Lower lobe of right lung (tissue), 2 donors: ENCODE measurements around the gene ENPP1. TPM values are rescaled to one million over a fixed set of nuclear protein-coding genes. Genes with fewer than 3 reads are reported as not detected.

Experiments used
- ATAC-seq, 2 donors: fragments of 200-7000 bp; cut with Tn5 transposase; one replicate each; pipeline ENCODE4 v1.9.1; 2020 to 2022; ENCODE audit warnings: mild to moderate bottlenecking in 2 of 2, moderate library complexity in 2 of 2
- DNase-seq: peaks from one replicate; pipeline ENCODE4 v3.0.0-alpha.2; 2020
- H3K27ac ChIP-seq: fragments of 200-600 bp; one replicate; pipeline ENCODE4 v1.8.0; 2022
- H3K27me3 ChIP-seq: fragments of 200-600 bp; one replicate; pipeline ENCODE4 v1.8.0; 2022; ENCODE audit warnings: low read depth
- H3K36me3 ChIP-seq: fragments of 200-600 bp; one replicate; pipeline ENCODE4 v1.8.0; 2022; ENCODE audit warnings: mild to moderate bottlenecking
- H3K4me1 ChIP-seq: fragments of 200-600 bp; one replicate; pipeline ENCODE4 v1.8.0; 2022
- H3K4me3 ChIP-seq: fragments of 200-600 bp; one replicate; pipeline ENCODE4 v1.8.0; 2022; ENCODE audit warnings: mild to moderate bottlenecking
- H3K9me3 ChIP-seq: fragments of 200-600 bp; one replicate; pipeline ENCODE4 v1.8.0; 2022
- intact Hi-C: fragments of 100-400 bp; cut with DNase I; formaldehyde crosslinking; loops from one replicate; pipeline ENCODE4 v1.11.0; 2022
- total RNA-seq: library from RNA; stranded (reverse); fragmentation: NEBNext Ultra II Directional; extraction: Animal tissue kit (Norgen Biotek cat#: 25700); gene quantifications from one replicate; pipeline ENCODE4 v1.2.1, GENCODE V29; 2021
- TF ChIP-seq, protein P1 (sequence below): fragments of 200-600 bp; IDR thresholded peaks from one replicate; pipeline ENCODE4 v1.8.0; 2022; ENCODE audit warnings: antibody characterized with exemption, mild to moderate bottlenecking
- donor health status: DM: no; HTN: yes; CAD: no; lungs with severe emphysema.

Gene ENPP1
- total RNA-seq, 1 donor from 2014 or later, result 3.3 TPM

- H3K9me3 ChIP-seq, result no peaks in the 10 kb centered on the region
- no peaks in the 10 kb centered on the region for H3K27me3 ChIP-seq
- DNase-seq, result no peak
- H3K4me1 ChIP-seq, result no peaks in the 10 kb centered on the region
- no peak for ATAC-seq
- TF ChIP-seq, protein P1, sequence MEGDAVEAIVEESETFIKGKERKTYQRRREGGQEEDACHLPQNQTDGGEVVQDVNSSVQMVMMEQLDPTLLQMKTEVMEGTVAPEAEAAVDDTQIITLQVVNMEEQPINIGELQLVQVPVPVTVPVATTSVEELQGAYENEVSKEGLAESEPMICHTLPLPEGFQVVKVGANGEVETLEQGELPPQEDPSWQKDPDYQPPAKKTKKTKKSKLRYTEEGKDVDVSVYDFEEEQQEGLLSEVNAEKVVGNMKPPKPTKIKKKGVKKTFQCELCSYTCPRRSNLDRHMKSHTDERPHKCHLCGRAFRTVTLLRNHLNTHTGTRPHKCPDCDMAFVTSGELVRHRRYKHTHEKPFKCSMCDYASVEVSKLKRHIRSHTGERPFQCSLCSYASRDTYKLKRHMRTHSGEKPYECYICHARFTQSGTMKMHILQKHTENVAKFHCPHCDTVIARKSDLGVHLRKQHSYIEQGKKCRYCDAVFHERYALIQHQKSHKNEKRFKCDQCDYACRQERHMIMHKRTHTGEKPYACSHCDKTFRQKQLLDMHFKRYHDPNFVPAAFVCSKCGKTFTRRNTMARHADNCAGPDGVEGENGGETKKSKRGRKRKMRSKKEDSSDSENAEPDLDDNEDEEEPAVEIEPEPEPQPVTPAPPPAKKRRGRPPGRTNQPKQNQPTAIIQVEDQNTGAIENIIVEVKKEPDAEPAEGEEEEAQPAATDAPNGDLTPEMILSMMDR, result no peak
- intact Hi-C loops, result no loop called here
- H3K36me3 ChIP-seq, result no peaks in the 10 kb centered on the region
- no peak overlapping the region for H3K27ac ChIP-seq
- H3K4me3 ChIP-seq, result no peak overlapping the region
Observed at GRCh38 chr6:131816869-131817268, 9.0 kb downstream of the ENPP1 start.

GRCh38 chr6:131819572-131820124, 11.8 kb downstream of the ENPP1 start:
- intact Hi-C loops, result no loop called here
- Histone ChIP-seq H3K4me1 (no peaks in the 10 kb centered on the region), H3K4me3 (no peak overlapping the region), H3K27ac (no peak overlapping the region), H3K27me3 (no peaks in the 10 kb centered on the region), H3K36me3 (no peaks in the 10 kb centered on the region), H3K9me3 (no peaks in the 10 kb centered on the region)
- DNase-seq (no peak), ATAC-seq (no peak)
- TF ChIP-seq, protein P1, result no peak

- Histone ChIP-seq H3K27ac (no peak overlapping the region), H3K4me1 (no peaks in the 10 kb centered on the region), H3K27me3 (no peaks in the 10 kb centered on the region), H3K36me3 (no peaks in the 10 kb centered on the region), H3K9me3 (no peaks in the 10 kb centered on the region), H3K4me3 (no peak overlapping the region)
- ATAC-seq (no peak), DNase-seq (no peak)
- intact Hi-C loops, result no loop called here
- TF ChIP-seq, protein P1, result no peak
Observed at GRCh38 chr6:131821010-131821807, 13.4 kb downstream of the ENPP1 start.

DNA sequence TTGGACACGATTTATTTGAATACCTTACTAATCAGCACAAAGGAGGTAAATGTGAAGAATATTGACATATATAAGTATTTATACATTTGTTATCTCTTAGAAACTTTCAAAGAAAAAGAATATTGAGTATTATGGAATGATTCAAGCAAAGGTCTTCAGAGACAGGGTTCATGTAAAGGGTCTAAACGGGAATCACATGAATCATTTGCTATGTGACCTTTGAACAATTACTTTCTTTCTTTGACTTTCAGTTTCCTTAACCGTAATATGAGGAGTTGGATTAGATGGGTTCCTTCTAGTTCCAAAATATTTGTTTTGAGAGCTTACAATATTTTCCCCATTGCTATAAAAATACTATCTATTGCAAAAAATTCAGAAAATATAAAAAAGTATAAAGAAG, 14.3 kb downstream of the ENPP1 start:
- no peaks in the 10 kb centered on the region for H3K36me3 ChIP-seq
- H3K9me3 ChIP-seq, result no peaks in the 10 kb centered on the region
- H3K27me3 ChIP-seq, result no peaks in the 10 kb centered on the region
- H3K4me3 ChIP-seq, result no peak overlapping the region
- H3K27ac ChIP-seq, result no peak overlapping the region
- TF ChIP-seq, protein P1, result no peak
- intact Hi-C loops, result no loop called here
- no peak for DNase-seq
- ATAC-seq, result no peak
- H3K4me1 ChIP-seq, result no peaks in the 10 kb centered on the region

DNA sequence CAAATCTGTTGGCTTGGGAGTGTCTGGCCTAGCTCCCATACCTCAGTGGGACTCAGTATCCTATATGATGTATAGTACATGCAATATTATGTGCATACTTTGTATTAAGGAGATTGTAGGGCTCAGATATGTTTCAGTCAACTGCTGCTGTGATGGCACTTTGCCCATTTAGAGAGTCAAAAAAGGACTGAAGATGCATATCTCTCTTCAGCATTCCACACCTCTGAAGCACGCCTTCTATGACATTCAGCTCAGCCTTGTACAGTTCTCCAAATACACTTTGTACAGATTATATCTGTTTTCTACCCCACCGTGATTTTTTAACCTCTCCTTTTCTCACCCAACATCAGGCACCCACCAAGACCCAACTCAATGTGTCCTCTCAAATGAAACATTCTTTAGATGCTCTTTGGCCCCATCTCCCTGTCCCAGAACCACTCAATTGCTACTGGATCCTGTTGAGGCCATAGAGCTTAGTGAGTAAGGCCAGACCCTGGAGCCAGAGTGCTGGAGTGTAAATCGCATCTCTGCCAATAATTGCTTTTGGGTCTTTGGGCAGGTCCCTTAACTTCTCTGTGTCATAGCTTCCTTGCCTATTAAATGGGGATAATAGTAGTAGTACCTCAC, 15.6 kb downstream of the ENPP1 start:
- no peak for ATAC-seq
- no peak overlapping the region for H3K4me3 ChIP-seq
- intact Hi-C loops, result no loop called here
- H3K36me3 ChIP-seq, result no peaks in the 10 kb centered on the region
- H3K27ac ChIP-seq, result no peak overlapping the region
- no peaks in the 10 kb centered on the region for H3K9me3 ChIP-seq
- TF ChIP-seq, protein P1, result no peak
- no peak for DNase-seq
- no peaks in the 10 kb centered on the region for H3K27me3 ChIP-seq
- H3K4me1 ChIP-seq, result no peaks in the 10 kb centered on the region
